Vagina (tissue), 2 donors: ENCODE measurements around the gene SUPT5H. TPM values are rescaled to one million over a fixed set of nuclear protein-coding genes. Genes with fewer than 3 reads are reported as not detected.
A peak's percentile ranks its signal among the peaks of the same experiment; 100 is the strongest.

Source experiments
- DNase-seq, 2 donors: peaks; one replicate each; pipeline ENCODE4 v3.0.0-alpha.2; 2017; ENCODE audit errors: extremely low spot score in 2 of 2
- H3K27ac ChIP-seq: fragments of 200-600 bp; sonication (generic); one replicate; pipeline ENCODE4 v1.5.1; 2019
- H3K27me3 ChIP-seq: fragments of 200-600 bp; sonication (generic); one replicate; pipeline ENCODE4 v1.5.1; 2019
- H3K36me3 ChIP-seq, 2 donors: fragments of 200-600 bp; sonication (generic); one replicate each; pipeline ENCODE4 v1.5.1; 2017 to 2019
- H3K4me1 ChIP-seq: fragments of 200-600 bp; sonication (generic); one replicate; pipeline ENCODE4 v1.5.1; 2019
- H3K4me3 ChIP-seq, 2 donors: fragments of 200-600 bp; sonication (generic); 1 replicate in 1 of 2; 2 replicates in 1 of 2; pipeline ENCODE4 v1.5.1; 2016 to 2019
- H3K9me3 ChIP-seq: fragments of 200-600 bp; sonication (generic); one replicate; pipeline ENCODE4 v1.5.1; 2019
- POLR2A ChIP-seq, 2 donors: fragments of 450-650 bp; IDR thresholded peaks; one replicate each; pipeline ENCODE4 v1.6.1; 2017; ENCODE audit warnings: antibody characterized with exemption in 2 of 2, mild to moderate bottlenecking in 2 of 2, moderate library complexity in 2 of 2
- POLR2AphosphoS5 ChIP-seq, 2 donors: sonication (generic); formaldehyde crosslinking; IDR thresholded peaks; one replicate each; pipeline ENCODE4 v1.9.0; 2017; ENCODE audit warnings: antibody characterized with exemption in 2 of 2, mild to moderate bottlenecking in 2 of 2, low read depth in 1 of 2; ENCODE audit not compliant: insufficient read depth in 1 of 2
- intact Hi-C: fragments of 100-400 bp; cut with DNase I; formaldehyde crosslinking; loops from one replicate; pipeline ENCODE4 v1.15.1; 2023
- total RNA-seq: library from RNA; depleted of rRNA; stranded (reverse); fragments of >200 nt; gene quantifications from one replicate; pipeline ENCODE4 v1.2.3, GENCODE V29; 2016
- TF ChIP-seq, protein P1 (sequence below), 3 experiments: fragments of 450-650 bp in 2 of 3; fragments of 200-600 bp in 1 of 3; sonication (generic) in 1 of 3; IDR thresholded peaks; one replicate each; pipeline ENCODE4 v1.5.1; 2017 to 2019; ENCODE audit warnings: antibody characterized with exemption in 3 of 3, mild to moderate bottlenecking in 2 of 3, moderate library complexity in 2 of 3

Gene SUPT5H
- total RNA-seq, 1 donor from 2014 or later: 113 TPM

DNA sequence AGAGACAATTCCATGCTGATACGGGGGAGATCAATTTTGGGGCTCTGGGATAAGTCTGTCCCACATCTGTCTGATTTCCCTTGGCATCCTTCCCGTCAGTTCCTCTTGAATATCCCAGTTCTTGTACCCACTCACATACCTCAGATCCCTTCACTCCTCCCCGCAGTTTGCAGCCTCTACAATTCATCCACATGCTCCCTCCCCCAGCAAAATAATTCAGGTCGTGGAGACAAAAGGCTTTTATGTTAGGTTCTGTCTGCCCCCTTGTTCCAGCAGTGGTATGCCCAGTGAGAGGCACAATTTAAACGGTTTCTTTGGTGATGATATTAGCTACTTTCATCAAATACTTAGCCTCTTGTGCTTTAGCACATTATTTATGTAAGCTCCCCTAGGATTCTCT is 19.2 kb upstream of the SUPT5H start:
- no peak overlapping the region for H3K4me3 ChIP-seq
- no peaks in the 10 kb centered on the region for H3K27me3 ChIP-seq
- intact Hi-C loops: no loop called here
- TF ChIP-seq, protein P1, sequence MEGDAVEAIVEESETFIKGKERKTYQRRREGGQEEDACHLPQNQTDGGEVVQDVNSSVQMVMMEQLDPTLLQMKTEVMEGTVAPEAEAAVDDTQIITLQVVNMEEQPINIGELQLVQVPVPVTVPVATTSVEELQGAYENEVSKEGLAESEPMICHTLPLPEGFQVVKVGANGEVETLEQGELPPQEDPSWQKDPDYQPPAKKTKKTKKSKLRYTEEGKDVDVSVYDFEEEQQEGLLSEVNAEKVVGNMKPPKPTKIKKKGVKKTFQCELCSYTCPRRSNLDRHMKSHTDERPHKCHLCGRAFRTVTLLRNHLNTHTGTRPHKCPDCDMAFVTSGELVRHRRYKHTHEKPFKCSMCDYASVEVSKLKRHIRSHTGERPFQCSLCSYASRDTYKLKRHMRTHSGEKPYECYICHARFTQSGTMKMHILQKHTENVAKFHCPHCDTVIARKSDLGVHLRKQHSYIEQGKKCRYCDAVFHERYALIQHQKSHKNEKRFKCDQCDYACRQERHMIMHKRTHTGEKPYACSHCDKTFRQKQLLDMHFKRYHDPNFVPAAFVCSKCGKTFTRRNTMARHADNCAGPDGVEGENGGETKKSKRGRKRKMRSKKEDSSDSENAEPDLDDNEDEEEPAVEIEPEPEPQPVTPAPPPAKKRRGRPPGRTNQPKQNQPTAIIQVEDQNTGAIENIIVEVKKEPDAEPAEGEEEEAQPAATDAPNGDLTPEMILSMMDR (IDR thresholded peaks at IDR 0.05): no peak
- no peak for TF ChIP-seq POLR2AphosphoS5 (IDR thresholded peaks at IDR 0.05; ENCODE audit: insufficient read depth in 1 of 2, low read depth in 1 of 2)
- no peak for TF ChIP-seq POLR2A (IDR thresholded peaks at IDR 0.05)
- H3K36me3 ChIP-seq: peaks cover 0 to 4% of the 10 kb centered on the region in 2 donors
- no peak for DNase-seq
- peaks cover 17% of the 10 kb centered on the region for H3K4me1 ChIP-seq
- H3K9me3 ChIP-seq: no peaks in the 10 kb centered on the region
- no peak overlapping the region for H3K27ac ChIP-seq

DNA sequence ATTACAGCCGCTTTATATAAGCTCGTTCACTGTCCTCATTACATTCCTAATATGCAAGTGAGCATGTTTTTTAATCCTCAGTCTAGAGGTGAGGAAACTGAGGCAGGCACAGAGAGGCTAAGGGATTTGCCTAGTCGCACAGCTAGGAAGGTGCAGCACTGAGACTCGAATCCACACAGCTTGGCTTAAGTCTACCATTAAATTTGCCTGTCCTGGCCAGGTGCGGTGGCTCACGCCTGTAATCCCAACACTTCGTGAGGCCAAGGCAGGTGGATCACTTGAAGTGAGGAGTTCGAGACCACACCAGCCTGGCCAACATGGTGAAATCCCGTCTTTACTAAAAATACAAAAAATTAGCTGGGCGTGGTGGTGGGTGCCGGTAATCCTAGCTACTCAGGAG is 17.7 kb upstream of the SUPT5H start:
- TF ChIP-seq POLR2AphosphoS5 (IDR thresholded peaks at IDR 0.05; ENCODE audit: insufficient read depth in 1 of 2, low read depth in 1 of 2) (no peak), POLR2A (IDR thresholded peaks at IDR 0.05) (no peak)
- TF ChIP-seq, protein P1 (IDR thresholded peaks at IDR 0.05): no peak
- intact Hi-C loops: no loop called here
- H3K27ac ChIP-seq: no peak overlapping the region
- H3K27me3 ChIP-seq: no peaks in the 10 kb centered on the region
- H3K36me3 ChIP-seq: peaks cover 2 to 19% of the 10 kb centered on the region in 2 donors
- no peak for DNase-seq
- H3K4me3 ChIP-seq: no peak overlapping the region
- H3K9me3 ChIP-seq: no peaks in the 10 kb centered on the region
- peaks cover 21% of the 10 kb centered on the region for H3K4me1 ChIP-seq

DNA sequence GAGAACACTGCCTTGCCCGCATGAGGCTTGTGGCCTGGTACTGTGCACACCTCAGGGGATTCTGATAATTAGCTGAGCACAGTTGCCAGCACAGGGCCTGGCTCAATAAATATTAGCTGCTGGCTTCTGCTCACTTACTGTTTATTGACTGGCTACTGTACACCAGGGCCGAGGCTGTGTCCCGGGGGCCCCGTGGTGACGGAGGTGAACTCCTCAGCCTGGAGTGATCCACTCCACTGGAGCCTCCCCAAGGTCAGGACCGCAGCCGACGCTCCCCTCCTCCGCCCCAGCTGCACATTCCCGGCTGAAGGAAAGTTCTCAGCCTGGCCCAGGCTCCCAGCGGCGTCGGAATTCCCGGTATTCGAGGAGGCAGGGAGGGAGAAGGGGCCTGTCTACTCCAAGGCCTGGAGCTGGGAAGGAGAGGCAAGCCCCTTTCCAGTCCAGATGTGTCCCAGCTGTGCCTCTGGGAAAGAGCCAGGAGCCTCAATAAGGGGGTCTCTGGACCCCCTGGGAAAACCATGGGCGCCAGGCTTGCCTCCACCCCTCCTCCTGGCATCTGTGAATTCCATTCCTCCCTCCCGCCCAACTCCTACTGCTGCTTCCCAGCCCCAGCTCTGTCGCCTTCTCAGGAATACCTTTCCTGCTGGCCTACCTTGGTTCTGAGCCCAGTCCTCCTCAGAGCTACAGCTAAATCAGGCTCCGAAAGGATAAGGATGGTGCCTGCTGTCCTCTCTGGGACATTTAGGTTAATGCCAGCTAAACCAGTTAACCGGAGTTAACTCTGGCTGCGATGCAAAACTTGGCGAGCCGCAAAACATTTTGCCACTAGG is 16.9 kb upstream of the SUPT5H start:
- H3K36me3 ChIP-seq: peaks cover 7 to 27% of the 10 kb centered on the region in 2 donors
- H3K27ac ChIP-seq: peak overlapping the region; percentile 66
- TF ChIP-seq POLR2A (IDR thresholded peaks at IDR 0.05) (no peak), POLR2AphosphoS5 (IDR thresholded peaks at IDR 0.05; ENCODE audit: insufficient read depth in 1 of 2, low read depth in 1 of 2) (peak in 1 of 2 donors; percentile 58)
- TF ChIP-seq, protein P1 (IDR thresholded peaks at IDR 0.05): no peak
- no peaks in the 10 kb centered on the region for H3K27me3 ChIP-seq
- H3K4me1 ChIP-seq: peaks cover 29% of the 10 kb centered on the region
- intact Hi-C loops: no loop called here
- H3K4me3 ChIP-seq: peak overlapping the region in 1 of 2 donors; percentile 26
- DNase-seq: no peak
- H3K9me3 ChIP-seq: no peaks in the 10 kb centered on the region

DNA sequence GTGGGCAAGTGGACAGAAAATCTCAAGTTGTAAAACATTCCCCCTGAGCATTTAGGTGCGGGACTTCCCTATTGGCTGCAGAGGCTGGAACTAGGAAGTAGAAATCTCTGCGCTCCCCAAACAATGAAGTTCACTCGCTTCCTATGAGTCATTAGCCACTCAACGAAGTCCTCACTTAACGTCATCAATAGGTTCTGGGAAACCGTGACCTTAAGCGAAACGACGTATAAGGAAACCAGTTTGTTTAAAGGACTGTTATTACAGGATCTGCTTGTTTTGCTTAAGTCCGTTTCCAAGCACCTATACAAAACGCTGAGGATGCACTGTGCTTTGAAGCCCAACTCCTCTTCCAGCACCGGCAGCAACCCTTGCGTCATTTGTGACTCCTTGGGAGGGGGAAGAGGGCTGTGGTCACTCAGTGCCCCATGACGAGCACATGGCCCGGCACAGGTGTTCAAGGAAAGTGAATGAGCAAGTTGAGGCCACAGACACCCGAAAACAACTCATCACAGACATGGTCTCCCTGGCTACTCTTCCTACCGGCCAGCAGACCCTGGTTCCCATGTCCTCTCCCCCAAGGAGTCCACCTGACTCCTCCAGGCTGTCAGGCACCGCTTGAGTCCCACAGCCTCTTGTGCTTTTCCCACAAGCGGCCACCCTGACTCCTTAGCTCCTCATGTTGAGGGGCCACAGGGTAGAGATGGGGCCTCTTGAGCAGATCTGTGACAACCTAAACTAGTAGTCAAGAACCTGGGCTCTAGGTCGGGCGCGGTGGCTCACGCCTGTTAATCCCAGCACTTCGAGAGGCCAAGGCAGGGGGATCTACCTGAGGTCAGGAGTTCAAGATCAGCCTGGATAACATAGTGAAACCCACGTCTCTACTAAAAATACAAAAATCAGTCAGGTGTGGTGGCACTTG is 14.4 kb upstream of the SUPT5H start:
- Histone ChIP-seq H3K27me3 (no peaks in the 10 kb centered on the region), H3K4me1 (peaks cover 48% of the 10 kb centered on the region), H3K9me3 (no peaks in the 10 kb centered on the region), H3K4me3 (no peak overlapping the region), H3K27ac (peak overlapping the region; percentile 79), H3K36me3 (peaks cover 7 to 40% of the 10 kb centered on the region in 2 donors)
- TF ChIP-seq POLR2A (IDR thresholded peaks at IDR 0.05) (no peak), POLR2AphosphoS5 (IDR thresholded peaks at IDR 0.05; ENCODE audit: insufficient read depth in 1 of 2, low read depth in 1 of 2) (peak; percentile 66 to 68)
- TF ChIP-seq, protein P1 (IDR thresholded peaks at IDR 0.05): no peak
- intact Hi-C loops: no loop called here
- no peak for DNase-seq
